CD4-positive, alpha-beta T cell (primary cell): ENCODE data around the gene BTBD9. TPM values are rescaled to one million over a fixed set of nuclear protein-coding genes. Genes with fewer than 3 reads are reported as not detected.

Experiments used
- ATAC-seq: fragments of 200-7000 bp; cut with Tn5 transposase; one replicate; pipeline ENCODE4 v1.10.0; 2022; ENCODE audit warnings: mild to moderate bottlenecking; ENCODE audit not compliant: poor library complexity
- CTCF ChIA-PET: fragments of 350-600 bp; sonication (Branson Sonifier 250); formaldehyde crosslinking; loops from one replicate; lab custom pipeline; 2021; ENCODE audit warnings: antibody characterized with exemption, inconsistent platforms; lab: Charles Lee
- POLR2A ChIA-PET: fragments of 350-600 bp; sonication (Branson Sonifier 250); formaldehyde crosslinking; loops from one replicate; lab custom pipeline; 2021; ENCODE audit warnings: antibody characterized with exemption, inconsistent platforms; lab: Charles Lee
- DNase-seq, 14 experiments: peaks; one replicate each; pipeline ENCODE4 v3.0.0-alpha.2; 2013 to 2020; ENCODE audit warnings: mixed read lengths in 2 of 14
- H3K27ac ChIP-seq, 2 donors: one replicate each; pipeline versions ENCODE4 v1.5.1 to v1.7.0; 2013; ENCODE audit warnings: low read length in 2 of 2, low read depth in 1 of 2, mild to moderate bottlenecking in 1 of 2
- H3K27me3 ChIP-seq, 2 experiments: 1 replicate in 1 of 2; 2 replicates in 1 of 2; pipeline versions ENCODE4 v1.6.1 to v1.7.0; 2013; ENCODE audit warnings: low read length in 2 of 2, control low read depth in 1 of 2, mild to moderate bottlenecking in 1 of 2, moderate library complexity in 1 of 2; ENCODE audit not compliant: insufficient read depth in 2 of 2, control insufficient read depth in 1 of 2
- H3K36me3 ChIP-seq: one replicate; pipeline ENCODE4 v1.6.1; 2013; ENCODE audit warnings: low read length, control low read depth; ENCODE audit not compliant: insufficient read depth
- H3K4me1 ChIP-seq: one replicate; pipeline ENCODE4 v1.6.1; 2013; ENCODE audit warnings: low read length, control low read depth; ENCODE audit not compliant: insufficient read depth
- H3K4me3 ChIP-seq: one replicate; pipeline ENCODE4 v1.5.1; 2013; ENCODE audit warnings: mild to moderate bottlenecking, low read length, moderate library complexity
- H3K9me3 ChIP-seq, 2 experiments: 1 replicate in 1 of 2; 2 replicates in 1 of 2; pipeline versions ENCODE4 v1.6.1 to v1.7.0; 2013; ENCODE audit warnings: low read length in 2 of 2, mild to moderate bottlenecking in 2 of 2, control low read depth in 1 of 2, moderate library complexity in 1 of 2; ENCODE audit not compliant: control insufficient read depth in 1 of 2, insufficient read depth in 1 of 2
- H3K27ac Mint-ChIP-seq: one replicate; pipeline ENCODE4 v1.8.0; 2020; ENCODE audit warnings: mixed read lengths
- H3K27me3 Mint-ChIP-seq: one replicate; pipeline ENCODE4 v1.8.0; 2021; ENCODE audit warnings: mixed read lengths
- H3K36me3 Mint-ChIP-seq: one replicate; pipeline ENCODE4 v1.8.0; 2021; ENCODE audit warnings: low read depth, mixed read lengths
- H3K4me1 Mint-ChIP-seq: one replicate; pipeline ENCODE4 v1.8.0; 2021; ENCODE audit warnings: low read depth, mixed read lengths
- H3K4me3 Mint-ChIP-seq: one replicate; pipeline ENCODE4 v1.8.0; 2020; ENCODE audit warnings: mild to moderate bottlenecking, mixed read lengths
- H3K9me3 Mint-ChIP-seq: one replicate; pipeline ENCODE4 v1.8.0; 2020; ENCODE audit warnings: mixed read lengths
- intact Hi-C, 2 experiments: fragments of 100-400 bp; cut with DNase I in 1 of 2; cut with micrococcal nuclease in 1 of 2; formaldehyde crosslinking; loops; one replicate each; pipeline versions ENCODE4 v1.15.1 to v1.9.0; 2023 to 2025; cut with DNase I, micrococcal nuclease
- total RNA-seq, 174 experiments: library from RNA in 2 of 174; stranded (reverse) in 2 of 174; gene quantifications; one replicate each; pipeline ENCODE4 v1.2.3 and lab custom pipeline; 2021 to 2026
- TF ChIP-seq, protein P1 (sequence below): fragments of 200-600 bp; IDR thresholded peaks from one replicate; pipeline ENCODE4 v1.8.0; 2022; ENCODE audit warnings: antibody characterized with exemption, mild to moderate bottlenecking

BTBD9 gene
- total RNA-seq, 2 experiments from 2014 or later, result 58.7 to 59.3 TPM

DNA sequence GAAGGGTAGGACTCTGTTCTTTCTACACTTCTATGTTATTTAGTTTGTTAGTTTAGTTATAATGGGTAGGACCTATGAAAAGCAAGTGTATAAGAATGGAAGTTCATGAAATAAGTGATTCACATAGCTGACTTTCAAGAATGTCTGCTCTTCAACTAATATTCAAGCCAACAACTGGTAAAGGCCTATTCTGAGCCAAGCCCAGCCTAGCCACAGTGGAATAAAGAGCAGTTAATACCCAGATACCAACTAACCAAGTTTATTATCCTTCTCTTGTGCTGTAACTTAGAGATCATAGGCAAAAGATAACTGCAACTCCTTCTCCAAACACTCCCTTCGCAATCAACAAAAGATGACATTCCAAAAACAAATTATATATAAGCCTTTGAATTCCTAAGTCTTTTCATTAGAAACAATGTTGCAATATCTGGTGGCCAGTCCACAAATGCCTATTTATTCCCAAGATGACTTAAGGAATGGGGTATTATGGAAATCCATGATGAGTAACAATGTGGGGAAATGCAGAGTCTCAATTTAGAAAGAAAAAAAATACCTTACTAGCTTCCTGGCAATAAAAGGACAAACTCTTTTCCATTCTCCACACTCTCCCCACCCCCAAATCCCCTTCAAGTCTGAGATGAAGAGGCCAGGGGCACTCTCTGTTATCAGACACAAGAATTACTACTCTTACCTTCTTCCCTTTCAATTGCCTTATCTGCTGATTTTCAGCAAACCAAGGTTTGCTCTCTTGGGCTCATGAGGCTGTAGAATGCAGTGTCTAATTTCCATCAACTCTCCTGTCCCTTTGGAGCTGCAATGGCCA is 27.4 kb downstream of the BTBD9 start:
- ChIA-PET POLR2A (interaction anchor here (1.1 to 1.5 kb wide), 2 partner anchors 12 to 27 kb away, joined by 3 read pairs; no protein-coding TSS in a partner anchor), CTCF (no interaction called here)
- no peak for ATAC-seq
- TF ChIP-seq, protein P1, sequence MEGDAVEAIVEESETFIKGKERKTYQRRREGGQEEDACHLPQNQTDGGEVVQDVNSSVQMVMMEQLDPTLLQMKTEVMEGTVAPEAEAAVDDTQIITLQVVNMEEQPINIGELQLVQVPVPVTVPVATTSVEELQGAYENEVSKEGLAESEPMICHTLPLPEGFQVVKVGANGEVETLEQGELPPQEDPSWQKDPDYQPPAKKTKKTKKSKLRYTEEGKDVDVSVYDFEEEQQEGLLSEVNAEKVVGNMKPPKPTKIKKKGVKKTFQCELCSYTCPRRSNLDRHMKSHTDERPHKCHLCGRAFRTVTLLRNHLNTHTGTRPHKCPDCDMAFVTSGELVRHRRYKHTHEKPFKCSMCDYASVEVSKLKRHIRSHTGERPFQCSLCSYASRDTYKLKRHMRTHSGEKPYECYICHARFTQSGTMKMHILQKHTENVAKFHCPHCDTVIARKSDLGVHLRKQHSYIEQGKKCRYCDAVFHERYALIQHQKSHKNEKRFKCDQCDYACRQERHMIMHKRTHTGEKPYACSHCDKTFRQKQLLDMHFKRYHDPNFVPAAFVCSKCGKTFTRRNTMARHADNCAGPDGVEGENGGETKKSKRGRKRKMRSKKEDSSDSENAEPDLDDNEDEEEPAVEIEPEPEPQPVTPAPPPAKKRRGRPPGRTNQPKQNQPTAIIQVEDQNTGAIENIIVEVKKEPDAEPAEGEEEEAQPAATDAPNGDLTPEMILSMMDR, result no peak
- Mint-ChIP-seq H3K4me3 (no peak overlapping the region), H3K27ac (no peak overlapping the region), H3K27me3 (no peaks in the 10 kb centered on the region), H3K36me3 (no peaks in the 10 kb centered on the region), H3K4me1 (peaks cover 39% of the 10 kb centered on the region), H3K9me3 (no peaks in the 10 kb centered on the region)
- H3K27me3 ChIP-seq, result no peaks in the 10 kb centered on the region
- intact Hi-C loops, result no loop called here
- DNase-seq, result no peak
- H3K36me3 ChIP-seq, result no peaks in the 10 kb centered on the region
- H3K4me3 ChIP-seq, result no peak overlapping the region
- H3K9me3 ChIP-seq, result no peaks in the 10 kb centered on the region
- H3K27ac ChIP-seq, result no peak overlapping the region
- no peaks in the 10 kb centered on the region for H3K4me1 ChIP-seq

DNA sequence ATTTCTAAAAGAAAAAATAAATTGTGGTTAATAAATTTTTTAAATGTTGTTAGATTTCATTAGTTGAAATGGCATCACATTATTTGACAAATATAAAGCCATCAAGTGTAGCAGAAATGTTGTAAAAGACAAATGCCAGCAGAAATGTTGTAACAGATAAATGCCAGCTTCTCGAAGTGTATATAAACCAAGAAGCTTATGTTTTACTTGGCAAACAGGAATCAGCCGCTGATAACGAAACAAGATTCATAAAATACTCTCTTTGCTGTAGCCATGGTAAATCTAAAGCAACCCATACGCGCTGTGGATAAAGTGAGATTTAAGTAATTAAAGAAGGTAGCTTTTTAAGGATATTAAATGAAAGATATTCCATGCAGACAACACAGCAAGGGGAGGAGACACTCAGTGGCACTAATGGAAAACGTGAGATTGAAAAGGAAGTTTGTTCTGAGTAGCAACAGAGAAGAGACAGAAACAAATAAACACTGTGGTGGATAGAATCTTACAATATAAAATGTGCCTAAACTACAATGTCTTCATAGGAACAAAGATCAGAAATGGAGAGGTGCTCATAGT is 29.6 kb downstream of the BTBD9 start:
- no peaks in the 10 kb centered on the region for H3K9me3 Mint-ChIP-seq

DNA sequence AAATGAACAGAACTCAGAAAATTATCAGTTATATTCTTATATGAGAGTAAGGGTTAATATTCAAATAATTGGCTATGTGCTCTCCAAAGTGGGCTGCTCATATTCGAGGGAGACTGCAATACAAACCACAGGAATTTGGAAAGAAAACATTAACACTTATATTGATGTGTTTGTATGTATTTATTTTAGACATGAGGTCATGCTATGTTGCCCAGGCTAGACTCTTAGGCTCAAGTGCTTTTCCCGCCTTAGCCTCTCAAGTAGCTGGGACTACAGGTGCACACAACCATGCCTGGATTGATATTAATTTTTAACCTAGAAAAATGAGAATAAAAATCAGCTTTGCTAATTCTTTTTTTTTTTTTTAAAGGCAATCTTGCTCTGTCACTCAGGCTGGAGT is 35.0 kb downstream of the BTBD9 start:
- CTCF ChIA-PET, result no interaction called here
- Mint-ChIP-seq H3K27ac (no peak overlapping the region), H3K27me3 (no peaks in the 10 kb centered on the region), H3K36me3 (peaks cover 14% of the 10 kb centered on the region), H3K4me1 (peaks cover 22% of the 10 kb centered on the region), H3K4me3 (no peak overlapping the region), H3K9me3 (no peaks in the 10 kb centered on the region)
- DNase-seq, result no peak
- intact Hi-C loops, result no loop called here
- Histone ChIP-seq H3K9me3 (no peaks in the 10 kb centered on the region), H3K27ac (no peak overlapping the region), H3K4me3 (no peak overlapping the region), H3K4me1 (no peaks in the 10 kb centered on the region), H3K27me3 (no peaks in the 10 kb centered on the region), H3K36me3 (no peaks in the 10 kb centered on the region)
- ATAC-seq, result no peak
- TF ChIP-seq, protein P1, result no peak
- POLR2A ChIA-PET, result interaction anchor here (0.6 kb wide), 1 partner anchor 99 kb away, joined by 4 read pairs; no protein-coding TSS in a partner anchor

More for the DNA sequence above, 29.6 kb downstream of the BTBD9 start:
- Histone ChIP-seq H3K36me3 (no peaks in the 10 kb centered on the region), H3K27ac (no peak overlapping the region), H3K9me3 (no peaks in the 10 kb centered on the region), H3K4me3 (no peak overlapping the region), H3K27me3 (no peaks in the 10 kb centered on the region), H3K4me1 (no peaks in the 10 kb centered on the region)
- ChIA-PET POLR2A (no interaction called here), CTCF (interaction anchor here (0.7 kb wide), 1 partner anchor 576 kb away, joined by 7 read pairs; no protein-coding TSS in a partner anchor)
- TF ChIP-seq, protein P1, result no peak
- H3K4me1 Mint-ChIP-seq, result peaks cover 41% of the 10 kb centered on the region
- no peak overlapping the region for H3K4me3 Mint-ChIP-seq
- no peak overlapping the region for H3K27ac Mint-ChIP-seq
- no peak for ATAC-seq
- no peaks in the 10 kb centered on the region for H3K27me3 Mint-ChIP-seq
- DNase-seq, result no peak
- intact Hi-C loops, result no loop called here
- H3K36me3 Mint-ChIP-seq, result peaks cover 12% of the 10 kb centered on the region
